Coronary artery (tissue), 2 donors: ENCODE data around the gene BRD3OS.

Experiments used
- DNase-seq: peaks from one replicate; pipeline ENCODE4 v3.0.0-alpha.2; 2017; ENCODE audit warnings: low spot score
- H3K27ac ChIP-seq, 2 donors: fragments of 200-600 bp; sonication (generic); one replicate each; pipeline ENCODE4 v1.5.1; 2016 to 2019
- H3K4me3 ChIP-seq: fragments of 200-600 bp; sonication (generic); 2 replicates; pipeline ENCODE4 v1.5.1; 2016; ENCODE audit warnings: mild to moderate bottlenecking, moderate library complexity
- CTCF ChIP-seq: fragments of 200-600 bp; sonication (generic); IDR thresholded peaks from one replicate; pipeline ENCODE4 v1.5.1; 2019; ENCODE audit warnings: antibody characterized with exemption

Gene BRD3OS

GRCh38 chr9:134044944-134045343 lies 19.7 kb downstream of the BRD3OS start:
- no peak for DNase-seq
- no peak overlapping the region for H3K4me3 ChIP-seq
- H3K27ac ChIP-seq: no peak overlapping the region
- no peak for TF ChIP-seq CTCF

- DNase-seq: no peak
- no peak overlapping the region for H3K27ac ChIP-seq
- no peak for TF ChIP-seq CTCF
- no peak overlapping the region for H3K4me3 ChIP-seq
These were observed 20.7 kb downstream of the BRD3OS start for GRCh38 chr9:134045841-134046544.

- no peak for TF ChIP-seq CTCF
- Histone ChIP-seq H3K27ac (no peak overlapping the region), H3K4me3 (no peak overlapping the region)
- DNase-seq: no peak
These were observed 21.8 kb downstream of the BRD3OS start for GRCh38 chr9:134046894-134047681.

GRCh38 chr9:134047868-134048581 lies 22.7 kb downstream of the BRD3OS start:
- Histone ChIP-seq H3K27ac (no peak overlapping the region), H3K4me3 (no peak overlapping the region)
- no peak for DNase-seq
- TF ChIP-seq CTCF: no peak

- Histone ChIP-seq H3K27ac (no peak overlapping the region), H3K4me3 (no peak overlapping the region)
- DNase-seq: no peak
- no peak for TF ChIP-seq CTCF
These were observed 23.3 kb downstream of the BRD3OS start for GRCh38 chr9:134048582-134048968.

- no peak for DNase-seq
- H3K4me3 ChIP-seq: no peak overlapping the region
- no peak overlapping the region for H3K27ac ChIP-seq
- no peak for TF ChIP-seq CTCF
These were observed 24.0 kb downstream of the BRD3OS start for GRCh38 chr9:134049236-134049635.
